ENCODE measurements around the gene ATOSB.

DNA sequence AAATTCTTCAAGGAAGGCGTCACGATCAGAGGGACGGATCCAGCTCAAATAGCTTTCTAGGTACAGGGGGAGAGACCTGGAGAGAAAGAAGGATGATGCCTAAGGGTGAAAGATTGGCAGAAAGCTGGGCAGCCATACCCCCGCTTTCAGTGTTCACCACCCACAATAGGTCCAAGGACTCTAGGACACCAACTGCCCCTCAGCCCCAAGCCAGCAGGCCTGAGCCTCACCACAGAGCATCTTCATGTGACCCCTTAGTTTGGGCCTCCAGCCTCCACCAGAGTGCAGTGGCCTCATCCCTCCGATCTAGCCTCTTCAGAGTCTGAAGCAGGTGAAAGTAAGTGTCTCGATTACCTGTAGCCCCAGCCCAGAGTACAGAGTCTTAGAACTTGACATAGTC lies 41.5 kb downstream of the ATOSB start:
- TF ChIP-seq YY1 (IDR thresholded peaks at IDR 0.05; ENCODE audit: insufficient read depth, insufficient read length): no peak
- TF ChIP-seq ZNF274 (IDR thresholded peaks at IDR 0.05; ENCODE audit: low read depth, low read length): no peak
- no peak for TF ChIP-seq SUZ12 (IDR thresholded peaks at IDR 0.05; ENCODE audit: extremely low read depth, insufficient read depth, insufficient read length)

Measured in NT2/D1 (cell line).